Testis (tissue), 2 donors: ENCODE data around the gene WFDC12.

ENCODE experiments used
- CTCF ChIP-seq, 3 experiments: fragments of 450-650 bp in 2 of 3; fragments of 200-600 bp in 1 of 3; sonication (generic) in 1 of 3; IDR thresholded peaks; one replicate each; pipeline ENCODE4 v1.5.1; 2016 to 2019; ENCODE audit warnings: antibody characterized with exemption in 3 of 3, mild to moderate bottlenecking in 2 of 3, moderate library complexity in 1 of 3
- POLR2A ChIP-seq: fragments of 450-650 bp; IDR thresholded peaks from one replicate; pipeline ENCODE4 v1.6.1; 2017; ENCODE audit warnings: antibody characterized with exemption, mild to moderate bottlenecking, moderate library complexity

- no peak for TF ChIP-seq CTCF (IDR thresholded peaks at IDR 0.05)
- no peak for TF ChIP-seq POLR2A
Measured at GRCh38 chr20:45164906-45165305, 40.6 kb upstream of the WFDC12 start.
